A673 (cell line): ENCODE data around the gene RNMT. TPM values are rescaled to one million over a fixed set of nuclear protein-coding genes. Genes with fewer than 3 reads are reported as not detected.

Experiments
- BruUV-seq: library from RNA; stranded (reverse); fragments of 400-500 nt; replicated peaks from 2 replicates; lab custom pipeline; 2021; lab: Mats Ljungman, UMichigan
- CTCF ChIA-PET: fragments of 300-600 bp; sonication (Branson Sonifier 250); formaldehyde crosslinking; loops from one replicate; lab custom pipeline; 2022; ENCODE audit warnings: antibody characterized with exemption; lab: Charles Lee
- POLR2A ChIA-PET: fragments of 300-600 bp; sonication (Branson Sonifier 250); formaldehyde crosslinking; loops from one replicate; lab custom pipeline; 2022; ENCODE audit warnings: antibody characterized with exemption; ENCODE audit not compliant: low non-redundant PET; lab: Charles Lee
- DNase-seq: peaks from one replicate; pipeline ENCODE4 v3.0.0-alpha.2; 2015; ENCODE audit warnings: low spot score
- H3K27ac ChIP-seq: fragments of 200-600 bp; sonication (generic); 2 replicates; pipeline ENCODE4 v1.5.1; 2016; ENCODE audit warnings: mixed run types, low read depth, mild to moderate bottlenecking, mixed read lengths, antibody characterized with exemption, low read length; ENCODE audit not compliant: poor library complexity, severe bottlenecking
- H3K27me3 ChIP-seq: fragments of 200-600 bp; sonication (generic); replicated peaks from 2 replicates; pipeline ENCODE4 v1.6.1; 2017; ENCODE audit warnings: mixed run types, low read depth, mild to moderate bottlenecking, mixed read lengths, antibody characterized with exemption, low read length; ENCODE audit not compliant: insufficient read depth, poor library complexity
- H3K36me3 ChIP-seq: fragments of 200-600 bp; sonication (generic); 2 replicates; pipeline ENCODE4 v1.6.1; 2016; ENCODE audit warnings: mixed run types, mild to moderate bottlenecking, mixed read lengths, antibody characterized with exemption, low read length; ENCODE audit not compliant: insufficient read depth, poor library complexity, severe bottlenecking
- H3K4me1 ChIP-seq: fragments of 200-600 bp; sonication (generic); 2 replicates; pipeline ENCODE4 v1.6.1; 2017; ENCODE audit warnings: mixed run types, mild to moderate bottlenecking, mixed read lengths, antibody characterized with exemption, low read length; ENCODE audit not compliant: insufficient read depth, poor library complexity, severe bottlenecking
- H3K4me3 ChIP-seq: fragments of 200-600 bp; sonication (generic); 2 replicates; pipeline ENCODE4 v1.5.1; 2016; ENCODE audit warnings: low read depth, mixed run types, mild to moderate bottlenecking, mixed read lengths, low read length; ENCODE audit not compliant: poor library complexity, severe bottlenecking
- H3K9me3 ChIP-seq: fragments of 200-600 bp; sonication (generic); 2 replicates; pipeline ENCODE4 v1.6.1; 2016; ENCODE audit warnings: mixed run types, low read depth, mild to moderate bottlenecking, mixed read lengths, antibody characterized with exemption, low read length; ENCODE audit not compliant: poor library complexity, severe bottlenecking
- EZH2 ChIP-seq: fragments of 200-600 bp; sonication (generic); IDR thresholded peaks from 2 replicates; pipeline ENCODE4 v1.6.1; 2017; ENCODE audit warnings: borderline replicate concordance, low read depth, mild to moderate bottlenecking, mixed read lengths, antibody characterized with exemption, low read length; ENCODE audit not compliant: poor library complexity, severe bottlenecking
- intact Hi-C: fragments of 100-400 bp; cut with micrococcal nuclease; formaldehyde crosslinking; loops from one replicate; pipeline ENCODE4 v1.10.0; 2022; ENCODE audit not compliant: unreplicated experiment
- total RNA-seq: library from RNA; stranded (reverse); gene quantifications from 2 replicates; pipeline ENCODE4 v1.2.3, GENCODE V29; 2021
- TF ChIP-seq, protein P1 (sequence below): fragments of 300-800, 200-600 bp; sonication (generic); conservative IDR thresholded peaks from 2 replicates; pipeline ENCODE4 v1.5.1; 2017; ENCODE audit warnings: low read depth, mild to moderate bottlenecking, antibody characterized with exemption, low read length, moderate library complexity, mixed read lengths

The RNMT gene
- total RNA-seq, 1 experiment from 2014 or later, result 31.4 TPM

DNA sequence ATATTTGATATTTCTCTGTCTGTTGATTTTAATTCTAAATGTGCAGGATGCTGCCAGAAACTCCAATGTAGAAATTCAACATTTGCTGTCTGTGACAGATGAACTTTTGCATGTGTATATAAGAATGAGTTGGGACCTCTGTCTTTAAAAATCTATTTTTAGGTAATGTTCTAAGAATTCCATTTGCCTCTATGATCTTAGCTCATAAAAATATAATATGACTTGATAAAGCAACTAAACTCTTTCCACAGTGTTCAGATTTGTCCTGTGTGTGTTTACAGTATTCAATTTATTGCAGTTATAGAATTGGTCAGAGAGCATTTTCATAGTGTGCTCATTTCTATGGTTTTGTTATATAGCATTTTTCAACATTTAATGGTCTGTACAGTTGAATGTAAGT, 33.6 kb downstream of the RNMT start:
- BruUV-seq, result no TSS peak
- no peak overlapping the region for H3K4me3 ChIP-seq
- peaks cover 5% of the 10 kb centered on the region for H3K36me3 ChIP-seq
- TF ChIP-seq, protein P1, sequence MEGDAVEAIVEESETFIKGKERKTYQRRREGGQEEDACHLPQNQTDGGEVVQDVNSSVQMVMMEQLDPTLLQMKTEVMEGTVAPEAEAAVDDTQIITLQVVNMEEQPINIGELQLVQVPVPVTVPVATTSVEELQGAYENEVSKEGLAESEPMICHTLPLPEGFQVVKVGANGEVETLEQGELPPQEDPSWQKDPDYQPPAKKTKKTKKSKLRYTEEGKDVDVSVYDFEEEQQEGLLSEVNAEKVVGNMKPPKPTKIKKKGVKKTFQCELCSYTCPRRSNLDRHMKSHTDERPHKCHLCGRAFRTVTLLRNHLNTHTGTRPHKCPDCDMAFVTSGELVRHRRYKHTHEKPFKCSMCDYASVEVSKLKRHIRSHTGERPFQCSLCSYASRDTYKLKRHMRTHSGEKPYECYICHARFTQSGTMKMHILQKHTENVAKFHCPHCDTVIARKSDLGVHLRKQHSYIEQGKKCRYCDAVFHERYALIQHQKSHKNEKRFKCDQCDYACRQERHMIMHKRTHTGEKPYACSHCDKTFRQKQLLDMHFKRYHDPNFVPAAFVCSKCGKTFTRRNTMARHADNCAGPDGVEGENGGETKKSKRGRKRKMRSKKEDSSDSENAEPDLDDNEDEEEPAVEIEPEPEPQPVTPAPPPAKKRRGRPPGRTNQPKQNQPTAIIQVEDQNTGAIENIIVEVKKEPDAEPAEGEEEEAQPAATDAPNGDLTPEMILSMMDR, result no peak
- TF ChIP-seq EZH2, result no peak
- ChIA-PET CTCF (no interaction called here), POLR2A (no interaction called here)
- no peak for DNase-seq
- no peaks in the 10 kb centered on the region for H3K4me1 ChIP-seq
- H3K27ac ChIP-seq, result no peak overlapping the region
- no peaks in the 10 kb centered on the region for H3K27me3 ChIP-seq
- no peaks in the 10 kb centered on the region for H3K9me3 ChIP-seq
- intact Hi-C loops, result no loop called here

DNA sequence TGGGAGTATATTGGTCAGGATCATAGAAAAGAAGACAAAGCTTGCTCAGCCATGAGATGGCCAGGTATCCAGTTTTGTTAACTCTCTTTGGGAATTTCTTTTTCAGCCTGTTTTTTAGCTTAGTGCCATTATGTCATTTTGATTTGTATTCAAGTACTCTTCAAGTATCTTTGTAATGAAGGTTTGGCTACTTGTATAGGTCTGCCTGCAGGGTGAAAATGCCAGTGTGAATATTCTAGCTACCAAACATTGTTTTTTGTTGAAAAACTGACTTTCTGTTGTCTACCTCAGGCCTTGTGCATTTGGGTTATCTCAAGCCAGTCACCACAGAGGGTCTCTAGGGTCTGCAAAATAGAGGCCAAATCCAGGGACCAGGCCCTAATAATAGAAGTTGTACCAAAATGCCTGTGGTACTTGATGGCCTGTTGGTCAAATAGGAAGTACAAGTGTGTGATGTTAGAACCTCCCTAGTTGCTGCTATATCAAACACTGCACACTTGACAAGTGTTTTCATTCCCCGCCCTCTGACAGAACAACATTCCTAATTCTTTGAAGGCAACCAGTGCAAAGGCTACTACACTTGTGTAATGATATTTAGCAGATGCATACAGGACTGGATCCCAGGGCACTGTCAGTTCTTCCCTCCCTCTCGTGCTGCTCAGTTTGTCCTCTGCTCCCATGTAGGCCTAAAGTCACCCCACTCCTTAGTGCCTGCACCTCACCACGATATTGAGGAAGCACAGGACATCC, 36.4 kb downstream of the RNMT start:
- CTCF ChIA-PET, result no interaction called here
- POLR2A ChIA-PET, result no interaction called here
- TF ChIP-seq EZH2, result no peak
- TF ChIP-seq, protein P1, result no peak

DNA sequence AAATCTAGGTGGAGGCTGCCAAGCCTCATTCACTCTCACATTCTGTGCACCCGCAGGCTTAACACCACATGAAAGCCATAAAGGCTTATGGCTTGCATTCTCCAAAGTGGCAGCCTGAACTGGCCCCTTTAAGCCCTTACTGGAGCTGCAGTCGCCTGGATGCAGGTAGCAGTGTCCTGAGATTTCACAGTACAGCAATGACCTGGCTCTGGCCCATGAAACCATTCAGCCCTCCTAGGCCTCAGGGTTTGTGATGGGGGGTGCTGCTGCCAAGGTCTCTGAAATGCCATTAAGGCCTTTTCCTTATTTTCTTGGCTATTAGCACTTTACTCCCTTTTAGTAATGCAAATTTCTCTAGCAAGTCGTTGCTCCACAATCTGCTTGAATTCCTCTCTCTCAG, 48.6 kb downstream of the RNMT start:
- Histone ChIP-seq H3K9me3 (no peaks in the 10 kb centered on the region), H3K4me1 (no peaks in the 10 kb centered on the region), H3K36me3 (no peaks in the 10 kb centered on the region), H3K27ac (no peak overlapping the region), H3K4me3 (no peak overlapping the region), H3K27me3 (peaks cover under 1% of the 10 kb centered on the region)
- ChIA-PET POLR2A (no interaction called here), CTCF (no interaction called here)
- DNase-seq, result no peak
- BruUV-seq, result no TSS peak
- intact Hi-C loops, result no loop called here
- TF ChIP-seq, protein P1, result no peak
- no peak for TF ChIP-seq EZH2

More for the DNA sequence above, 36.4 kb downstream of the RNMT start:
- no peaks in the 10 kb centered on the region for H3K27me3 ChIP-seq
- no peak overlapping the region for H3K27ac ChIP-seq
- BruUV-seq, result no TSS peak
- peaks cover 5% of the 10 kb centered on the region for H3K9me3 ChIP-seq
- intact Hi-C loops, result no loop called here
- H3K4me1 ChIP-seq, result no peaks in the 10 kb centered on the region
- H3K4me3 ChIP-seq, result no peak overlapping the region
- DNase-seq, result no peak
- H3K36me3 ChIP-seq, result no peaks in the 10 kb centered on the region
